SK-N-SH (cell line): ENCODE data around the gene RFX1. TPM values are rescaled to one million over a fixed set of nuclear protein-coding genes. Genes with fewer than 3 reads are reported as not detected.

Experiments used
- CTCF ChIA-PET: fragments of 300-600, 350-600 bp; formaldehyde crosslinking; extraction: SDS; loops from one replicate; lab custom pipeline; 2021; lab: Yijun Ruan, JAX
- POLR2A ChIA-PET: fragments of 350-600 bp; sonication (Branson Sonifier 250); formaldehyde crosslinking; extraction: SDS; loops from one replicate; lab custom pipeline; 2020; ENCODE audit warnings: antibody characterized with exemption, inconsistent platforms; lab: Yijun Ruan, JAX
- DNase-seq: peaks from one replicate; pipeline ENCODE4 v3.0.0; 2012
- H2AFZ ChIP-seq: fragments of 200-600 bp; sonication (generic); 2 replicates; pipeline ENCODE4 v1.8.1; 2016; ENCODE audit warnings: antibody characterized with exemption, mild to moderate bottlenecking, low read depth
- H3F3A ChIP-seq: fragments of 200-600 bp; sonication (generic); replicated peaks from 2 replicates; pipeline ENCODE3; 2016; ENCODE audit warnings: antibody characterized with exemption, mild to moderate bottlenecking; ENCODE audit not compliant: insufficient read depth
- H3K27ac ChIP-seq, 2 experiments: fragments of 200-500 bp in 1 of 2; fragments of 200-600 bp in 1 of 2; sonication (Bioruptor generic) in 1 of 2; sonication (generic), shearing (Covaris generic) in 1 of 2; 2 replicates each; pipeline versions ENCODE4 v1.5.1 to v1.6.1; 2014 to 2016; ENCODE audit warnings: low read depth in 2 of 2, inconsistent platforms in 1 of 2, low read length in 1 of 2, mild to moderate bottlenecking in 1 of 2, mixed read lengths in 1 of 2
- H3K27me3 ChIP-seq: fragments of 200-600 bp; sonication (generic), shearing (Covaris generic); 2 replicates; pipeline ENCODE4 v1.6.1; 2016; ENCODE audit warnings: mixed run types; ENCODE audit not compliant: insufficient read depth
- H3K36me3 ChIP-seq, 2 experiments: fragments of 200-500 bp in 1 of 2; fragments of 200-600 bp in 1 of 2; sonication (Bioruptor generic) in 1 of 2; sonication (generic) in 1 of 2; replicated peaks in 1 of 2; 2 replicates each; pipeline versions ENCODE3 to v1.5.1; 2014 to 2016; ENCODE audit warnings: low read length in 1 of 2, mild to moderate bottlenecking in 1 of 2; ENCODE audit not compliant: insufficient read depth in 2 of 2, control insufficient read depth in 1 of 2
- H3K4me1 ChIP-seq, 2 experiments: fragments of 200-500 bp in 1 of 2; fragments of 200-600 bp in 1 of 2; sonication (Bioruptor generic) in 1 of 2; sonication (generic), shearing (Covaris generic) in 1 of 2; 2 replicates each; pipeline versions ENCODE4 v1.5.1 to v1.6.1; 2014 to 2016; ENCODE audit warnings: low read depth in 1 of 2, low read length in 1 of 2, mixed run types in 1 of 2; ENCODE audit not compliant: insufficient read depth in 2 of 2, control insufficient read depth in 1 of 2
- H3K4me2 ChIP-seq: fragments of 200-600 bp; sonication (generic), shearing (Covaris generic); 2 replicates; pipeline ENCODE4 v1.6.1; 2017; ENCODE audit warnings: mixed run types
- H3K4me3 ChIP-seq, 2 experiments: fragments of 200-500 bp in 1 of 2; fragments of 200-600 bp in 1 of 2; sonication (Bioruptor generic) in 1 of 2; sonication (generic), shearing (Covaris generic) in 1 of 2; 2 replicates each; pipeline versions ENCODE4 v1.5.1 to v1.8.1; 2014 to 2016; ENCODE audit warnings: low read depth in 2 of 2, inconsistent platforms in 1 of 2, low read length in 1 of 2, mild to moderate bottlenecking in 1 of 2, mixed read lengths in 1 of 2, moderate library complexity in 1 of 2
- H3K79me2 ChIP-seq: fragments of 200-600 bp; sonication (generic); 2 replicates; pipeline ENCODE4 v1.8.1; 2017; ENCODE audit warnings: mild to moderate bottlenecking; ENCODE audit not compliant: insufficient read depth
- H3K9ac ChIP-seq: fragments of 200-600 bp; sonication (generic); 2 replicates; pipeline ENCODE4 v1.6.1; 2017; ENCODE audit warnings: mixed run types
- H3K9me2 ChIP-seq: fragments of 200-600 bp; sonication (generic); 2 replicates; pipeline ENCODE4 v1.6.1; 2017; ENCODE audit warnings: mixed run types
- H3K9me3 ChIP-seq: fragments of 200-600 bp; sonication (generic); 2 replicates; pipeline ENCODE4 v1.6.1; 2017; ENCODE audit warnings: mixed run types, mild to moderate bottlenecking, moderate library complexity
- H4K20me1 ChIP-seq: fragments of 200-600 bp; sonication (generic); 2 replicates; pipeline ENCODE4 v1.6.1; 2017; ENCODE audit warnings: mild to moderate bottlenecking, mixed run types; ENCODE audit not compliant: insufficient read depth
- CHD2 ChIP-seq: fragments of 150-350 bp; IDR thresholded peaks from 2 replicates; pipeline ENCODE4 v1.6.1; 2018; ENCODE audit warnings: low read length; ENCODE audit not compliant: partially characterized antibody
- ELF1 ChIP-seq: IDR thresholded peaks from 2 replicates; pipeline ENCODE4 v1.4.0; 2012
- EP300 ChIP-seq, 2 experiments: IDR thresholded peaks; 2 replicates each; pipeline versions ENCODE4 v1.4.0 to v1.6.1; 2012; ENCODE audit warnings: borderline replicate concordance in 1 of 2, low read depth in 1 of 2, low read length in 1 of 2
- FOSL2 ChIP-seq: IDR thresholded peaks from 2 replicates; pipeline ENCODE4 v1.4.0; 2012; ENCODE audit warnings: low read depth, mild to moderate bottlenecking, moderate library complexity, borderline replicate concordance
- FOXJ3 ChIP-seq: sonication (generic); formaldehyde crosslinking; IDR thresholded peaks from 2 replicates; pipeline ENCODE4 v1.5.1; 2020; ENCODE audit warnings: mild to moderate bottlenecking, missing genetic modification reagents
- FOXM1 ChIP-seq: IDR thresholded peaks from 2 replicates; pipeline ENCODE4 v1.4.0; 2012; ENCODE audit warnings: low read depth, mild to moderate bottlenecking
- GABPA ChIP-seq: IDR thresholded peaks from 2 replicates; pipeline ENCODE4 v1.4.0; 2012; ENCODE audit warnings: low read depth, mild to moderate bottlenecking
- GATA2 ChIP-seq: sonication (generic); formaldehyde crosslinking; IDR thresholded peaks from 2 replicates; pipeline ENCODE4 v1.5.0; 2020; ENCODE audit warnings: mild to moderate bottlenecking, missing genetic modification reagents
- JUND ChIP-seq: IDR thresholded peaks from 2 replicates; pipeline ENCODE4 v1.4.0; 2012
- NFIC ChIP-seq: IDR thresholded peaks from 2 replicates; pipeline ENCODE4 v1.4.0; 2012; ENCODE audit warnings: borderline replicate concordance
- POLR2AphosphoS5 ChIP-seq: IDR thresholded peaks from 2 replicates; pipeline ENCODE4 v1.6.1; 2012; ENCODE audit warnings: low read depth, low read length
- RAD21 ChIP-seq: IDR thresholded peaks from 2 replicates; pipeline ENCODE4 v1.6.1; 2012; ENCODE audit warnings: mild to moderate bottlenecking, low read length
- RCOR1 ChIP-seq: fragments of 150-350 bp; IDR thresholded peaks from 2 replicates; pipeline ENCODE4 v1.6.1; 2017; ENCODE audit warnings: antibody characterized with exemption, low read length
- SIN3A ChIP-seq: IDR thresholded peaks from 2 replicates; pipeline ENCODE4 v1.6.1; 2012; ENCODE audit warnings: low read depth, mild to moderate bottlenecking, low read length, moderate library complexity, borderline replicate concordance
- SMC3 ChIP-seq: IDR thresholded peaks from 2 replicates; pipeline ENCODE4 v1.6.1; 2012; ENCODE audit warnings: low read depth, low read length, improper control_type of control experiment
- TCF12 ChIP-seq: IDR thresholded peaks from 2 replicates; pipeline ENCODE4 v1.4.0; 2012
- TEAD4 ChIP-seq: IDR thresholded peaks from 2 replicates; pipeline ENCODE4 v1.4.0; 2012; ENCODE audit warnings: mild to moderate bottlenecking, borderline replicate concordance; ENCODE audit not compliant: insufficient read depth
- WGBS: methylation state at CpG from one replicate; pipeline ENCODE4 v1.1.6; 2017; ENCODE audit warnings: low lambda C conversion rate; 5-methylcytosine and 5-hydroxymethylcytosine counted together
- polyA plus RNA-seq, 3 experiments: library from polyadenylated mRNA; depleted of rRNA; stranded (reverse); fragments of >200 nt; gene quantifications; 2 replicates each; pipeline ENCODE4 v1.2.3, GENCODE V29; 2012
- TF ChIP-seq, protein P1 (sequence below): IDR thresholded peaks from 2 replicates; pipeline ENCODE4 v1.4.0; 2012; ENCODE audit warnings: low read depth, borderline replicate concordance
- TF ChIP-seq, protein P2 (sequence below): fragments of 150-350 bp; IDR thresholded peaks from 2 replicates; pipeline ENCODE4 v1.6.1; 2017; ENCODE audit warnings: antibody characterized with exemption, low read length, low read depth, borderline replicate concordance
- TF ChIP-seq, protein P3 (sequence below): IDR thresholded peaks from 2 replicates; pipeline ENCODE4 v1.6.1; 2012; ENCODE audit warnings: mild to moderate bottlenecking, low read depth, low read length, moderate library complexity
- TF ChIP-seq, protein P4 (sequence below): IDR thresholded peaks from 2 replicates; pipeline ENCODE4 v1.4.0; 2012; ENCODE audit warnings: low read depth, borderline replicate concordance
- TF ChIP-seq, protein P5 (sequence below): IDR thresholded peaks from 2 replicates; pipeline ENCODE4; 2012

The RFX1 gene
- polyA plus RNA-seq, 1 of the 3 experiments (the other 2 are of a cell fraction), result 1.5 TPM

DNA sequence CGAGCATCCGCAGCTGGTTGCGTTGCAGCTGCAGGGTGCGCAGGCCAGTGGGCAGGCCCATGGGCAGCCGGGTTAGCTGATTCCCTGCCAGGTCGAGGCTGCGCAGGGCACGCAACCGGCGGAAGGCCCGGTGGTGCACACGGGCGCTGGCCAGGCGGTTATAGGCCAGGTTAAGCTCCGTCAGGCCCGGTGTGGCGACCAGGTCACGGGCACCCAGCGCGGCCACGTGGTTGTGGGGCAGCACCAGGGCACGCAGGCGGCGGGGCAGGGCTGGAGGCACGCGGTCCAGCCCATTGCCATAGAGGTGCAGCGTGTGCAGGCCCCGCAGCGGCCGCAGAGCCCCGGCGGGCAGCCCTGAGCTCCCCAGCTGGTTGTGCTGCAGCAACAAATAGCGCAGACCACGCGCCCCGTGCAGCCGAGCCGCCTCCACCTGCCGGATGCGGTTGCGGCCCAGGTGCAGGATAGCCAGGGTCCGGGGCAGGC is 73.2 kb downstream of the RFX1 start (continued):
- TF ChIP-seq, protein P1, sequence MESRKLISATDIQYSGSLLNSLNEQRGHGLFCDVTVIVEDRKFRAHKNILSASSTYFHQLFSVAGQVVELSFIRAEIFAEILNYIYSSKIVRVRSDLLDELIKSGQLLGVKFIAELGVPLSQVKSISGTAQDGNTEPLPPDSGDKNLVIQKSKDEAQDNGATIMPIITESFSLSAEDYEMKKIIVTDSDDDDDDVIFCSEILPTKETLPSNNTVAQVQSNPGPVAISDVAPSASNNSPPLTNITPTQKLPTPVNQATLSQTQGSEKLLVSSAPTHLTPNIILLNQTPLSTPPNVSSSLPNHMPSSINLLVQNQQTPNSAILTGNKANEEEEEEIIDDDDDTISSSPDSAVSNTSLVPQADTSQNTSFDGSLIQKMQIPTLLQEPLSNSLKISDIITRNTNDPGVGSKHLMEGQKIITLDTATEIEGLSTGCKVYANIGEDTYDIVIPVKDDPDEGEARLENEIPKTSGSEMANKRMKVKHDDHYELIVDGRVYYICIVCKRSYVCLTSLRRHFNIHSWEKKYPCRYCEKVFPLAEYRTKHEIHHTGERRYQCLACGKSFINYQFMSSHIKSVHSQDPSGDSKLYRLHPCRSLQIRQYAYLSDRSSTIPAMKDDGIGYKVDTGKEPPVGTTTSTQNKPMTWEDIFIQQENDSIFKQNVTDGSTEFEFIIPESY, result no peak
- no peak for TF ChIP-seq GABPA
- no peak for TF ChIP-seq FOXJ3 (CRISPR knock-in tag)
- TF ChIP-seq JUND, result no peak
- no peak for TF ChIP-seq SIN3A
- no peak for TF ChIP-seq FOSL2
- no peak for TF ChIP-seq FOXM1
- no peak for TF ChIP-seq TEAD4
- TF ChIP-seq CHD2, result no peak

DNA sequence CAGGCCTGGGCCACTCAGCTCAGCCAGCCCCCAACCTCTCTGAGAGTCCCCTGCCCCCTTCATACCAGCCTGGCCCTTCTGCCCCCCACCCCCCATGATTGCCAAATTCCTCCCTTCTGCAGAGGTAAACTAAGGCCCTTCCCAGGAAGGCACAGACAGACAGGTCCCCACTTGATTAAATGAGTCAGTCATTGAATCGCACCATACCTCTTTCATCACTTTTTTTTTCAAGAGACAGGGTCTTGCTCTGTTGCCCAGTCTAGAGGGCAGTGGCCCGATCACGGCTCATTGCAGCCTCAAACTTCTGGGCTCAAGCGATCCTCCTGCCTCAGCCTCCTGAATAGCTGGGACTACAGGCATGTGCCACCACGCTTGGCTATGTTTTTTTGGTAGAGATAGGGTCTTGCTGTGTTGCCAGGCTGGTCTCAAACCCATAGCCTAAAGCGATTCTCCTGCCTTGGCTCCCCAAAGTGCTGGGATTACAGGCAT is 73.9 kb downstream of the RFX1 start:
- TF ChIP-seq GATA2 (CRISPR knock-in tag) (no peak), SMC3 (no peak), FOXJ3 (CRISPR knock-in tag) (no peak), RCOR1 (no peak), CHD2 (no peak), EP300 (IDR thresholded peaks at IDR 0.05; ENCODE audit: borderline replicate concordance in 1 of 2, low read depth in 1 of 2, low read length in 1 of 2) (no peak), POLR2AphosphoS5 (no peak), TCF12 (no peak), ELF1 (no peak), NFIC (no peak), FOSL2 (no peak), RAD21 (no peak), GABPA (no peak)
- TF ChIP-seq, protein P2, sequence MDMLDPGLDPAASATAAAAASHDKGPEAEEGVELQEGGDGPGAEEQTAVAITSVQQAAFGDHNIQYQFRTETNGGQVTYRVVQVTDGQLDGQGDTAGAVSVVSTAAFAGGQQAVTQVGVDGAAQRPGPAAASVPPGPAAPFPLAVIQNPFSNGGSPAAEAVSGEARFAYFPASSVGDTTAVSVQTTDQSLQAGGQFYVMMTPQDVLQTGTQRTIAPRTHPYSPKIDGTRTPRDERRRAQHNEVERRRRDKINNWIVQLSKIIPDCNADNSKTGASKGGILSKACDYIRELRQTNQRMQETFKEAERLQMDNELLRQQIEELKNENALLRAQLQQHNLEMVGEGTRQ, result no peak
- TF ChIP-seq, protein P3, sequence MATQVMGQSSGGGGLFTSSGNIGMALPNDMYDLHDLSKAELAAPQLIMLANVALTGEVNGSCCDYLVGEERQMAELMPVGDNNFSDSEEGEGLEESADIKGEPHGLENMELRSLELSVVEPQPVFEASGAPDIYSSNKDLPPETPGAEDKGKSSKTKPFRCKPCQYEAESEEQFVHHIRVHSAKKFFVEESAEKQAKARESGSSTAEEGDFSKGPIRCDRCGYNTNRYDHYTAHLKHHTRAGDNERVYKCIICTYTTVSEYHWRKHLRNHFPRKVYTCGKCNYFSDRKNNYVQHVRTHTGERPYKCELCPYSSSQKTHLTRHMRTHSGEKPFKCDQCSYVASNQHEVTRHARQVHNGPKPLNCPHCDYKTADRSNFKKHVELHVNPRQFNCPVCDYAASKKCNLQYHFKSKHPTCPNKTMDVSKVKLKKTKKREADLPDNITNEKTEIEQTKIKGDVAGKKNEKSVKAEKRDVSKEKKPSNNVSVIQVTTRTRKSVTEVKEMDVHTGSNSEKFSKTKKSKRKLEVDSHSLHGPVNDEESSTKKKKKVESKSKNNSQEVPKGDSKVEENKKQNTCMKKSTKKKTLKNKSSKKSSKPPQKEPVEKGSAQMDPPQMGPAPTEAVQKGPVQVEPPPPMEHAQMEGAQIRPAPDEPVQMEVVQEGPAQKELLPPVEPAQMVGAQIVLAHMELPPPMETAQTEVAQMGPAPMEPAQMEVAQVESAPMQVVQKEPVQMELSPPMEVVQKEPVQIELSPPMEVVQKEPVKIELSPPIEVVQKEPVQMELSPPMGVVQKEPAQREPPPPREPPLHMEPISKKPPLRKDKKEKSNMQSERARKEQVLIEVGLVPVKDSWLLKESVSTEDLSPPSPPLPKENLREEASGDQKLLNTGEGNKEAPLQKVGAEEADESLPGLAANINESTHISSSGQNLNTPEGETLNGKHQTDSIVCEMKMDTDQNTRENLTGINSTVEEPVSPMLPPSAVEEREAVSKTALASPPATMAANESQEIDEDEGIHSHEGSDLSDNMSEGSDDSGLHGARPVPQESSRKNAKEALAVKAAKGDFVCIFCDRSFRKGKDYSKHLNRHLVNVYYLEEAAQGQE, result no peak
- TF ChIP-seq, protein P4, sequence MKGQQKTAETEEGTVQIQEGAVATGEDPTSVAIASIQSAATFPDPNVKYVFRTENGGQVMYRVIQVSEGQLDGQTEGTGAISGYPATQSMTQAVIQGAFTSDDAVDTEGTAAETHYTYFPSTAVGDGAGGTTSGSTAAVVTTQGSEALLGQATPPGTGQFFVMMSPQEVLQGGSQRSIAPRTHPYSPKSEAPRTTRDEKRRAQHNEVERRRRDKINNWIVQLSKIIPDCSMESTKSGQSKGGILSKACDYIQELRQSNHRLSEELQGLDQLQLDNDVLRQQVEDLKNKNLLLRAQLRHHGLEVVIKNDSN, result no peak
- TF ChIP-seq, protein P5, sequence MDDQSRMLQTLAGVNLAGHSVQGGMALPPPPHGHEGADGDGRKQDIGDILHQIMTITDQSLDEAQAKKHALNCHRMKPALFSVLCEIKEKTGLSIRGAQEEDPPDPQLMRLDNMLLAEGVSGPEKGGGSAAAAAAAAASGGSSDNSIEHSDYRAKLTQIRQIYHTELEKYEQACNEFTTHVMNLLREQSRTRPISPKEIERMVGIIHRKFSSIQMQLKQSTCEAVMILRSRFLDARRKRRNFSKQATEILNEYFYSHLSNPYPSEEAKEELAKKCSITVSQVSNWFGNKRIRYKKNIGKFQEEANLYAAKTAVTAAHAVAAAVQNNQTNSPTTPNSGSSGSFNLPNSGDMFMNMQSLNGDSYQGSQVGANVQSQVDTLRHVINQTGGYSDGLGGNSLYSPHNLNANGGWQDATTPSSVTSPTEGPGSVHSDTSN, result no peak
- no peaks in the 10 kb centered on the region for H3K27me3 ChIP-seq
- H4K20me1 ChIP-seq, result no peaks in the 10 kb centered on the region
- 93% methylated on average over 6 of the region's 6 CpGs for WGBS
- H3K4me3 ChIP-seq, result no peak overlapping the region
- peak; percentile 14 for DNase-seq
- H3K4me1 ChIP-seq, result peaks cover 0 to 19% of the 10 kb centered on the region in 2 experiments; a peak in 1 of 4 replicates
- ChIA-PET CTCF (interaction anchor here (0.9 kb wide), 2 partner anchors 17 to 25 kb away, joined by 3 to 4 read pairs; no protein-coding TSS in a partner anchor), POLR2A (interaction anchor here (1.7 kb wide), 1 partner anchor 16 kb away, joined by 3 read pairs; no protein-coding TSS in a partner anchor)
- H3K79me2 ChIP-seq, result no peaks in the 10 kb centered on the region
- no peaks in the 10 kb centered on the region for H3K9me3 ChIP-seq
- H3K9me2 ChIP-seq, result no peaks in the 10 kb centered on the region
- no peak overlapping the region for H3K4me2 ChIP-seq
- H3K27ac ChIP-seq, result no peak overlapping the region
- H3K36me3 ChIP-seq, result peaks cover 0 to 2% of the 10 kb centered on the region in 2 experiments
- no peak overlapping the region for H3K9ac ChIP-seq
- no peak overlapping the region for H2AFZ ChIP-seq
- H3F3A ChIP-seq, result no peaks in the 10 kb centered on the region
